ENCODE results near the gene THSD4. TPM values are rescaled to one million over a fixed set of nuclear protein-coding genes. Genes with fewer than 3 reads are reported as not detected.

Gene THSD4
- total and polyA plus RNA-seq, 9 of the 15 experiments (the other 6 are each of a cell fraction or from before 2014, with no cell fraction given) = 0.04 TPM; not detected in 5

- no peak for TF ChIP-seq DLX4 (CRISPR knock-in tag; IDR thresholded peaks at IDR 0.05)
- no peak for TF ChIP-seq AFF4 (CRISPR knock-in tag; IDR thresholded peaks at IDR 0.05)
- no peak for TF ChIP-seq ZNF239 (CRISPR knock-in tag; IDR thresholded peaks at IDR 0.05)
- no peak for TF ChIP-seq SAFB (IDR thresholded peaks at IDR 0.05; ENCODE audit: borderline replicate concordance, low read depth, low read length)
Measured at GRCh38 chr15:71571641-71572040, 456.4 kb downstream of the THSD4 start (continued).

GRCh38 chr15:71572452-71573053 lies 457.3 kb downstream of the THSD4 start:
- no peak overlapping the region for H3K4me2 ChIP-seq (ENCODE audit: insufficient read depth, low read length)
- intact Hi-C loops (cut with micrococcal nuclease) (no loop called here), in situ Hi-C loops (cut with MboI) (no loop called here)
- H3K79me2 ChIP-seq (ENCODE audit: control insufficient read depth, insufficient read depth, low read length) = no peaks in the 10 kb centered on the region
- 0% methylated on average over 5 of the region's 5 CpGs for WGBS (ENCODE audit: insufficient coverage, low coverage, missing lambda C conversion rate)
- BruUV-seq (replicated peaks) = no TSS peak
- H2AFZ ChIP-seq (ENCODE audit: low read depth, low read length) = no peak overlapping the region
- no peak for FAIRE-seq
- CTCF ChIA-PET (ENCODE audit: low intra/inter-chr PET ratio) = no interaction called here
- POLR2A ChIA-PET = no interaction called here
- no peak overlapping the region for H3K27ac ChIP-seq (ENCODE audit: extremely low read depth, low read depth, low read length)
- H3K9me3 ChIP-seq (replicated peaks; ENCODE audit: control insufficient read depth, insufficient read depth, low read depth, low read length) = no peaks in the 10 kb centered on the region
- no peak for DNase-seq (ENCODE audit: extremely low read depth in 1 of 4, low spot score in 3 of 4)
- no peak for TF ChIP-seq NFXL1 (CRISPR knock-in tag; IDR thresholded peaks at IDR 0.05)
- no peak for TF ChIP-seq CREB3 (tag; conservative IDR thresholded peaks at IDR 0.05; ENCODE audit: low read depth)
- TF ChIP-seq MAFG (tag; conservative IDR thresholded peaks at IDR 0.05) = peak; percentile 59; the same call in 1 of the 2 replicates
- no peak for TF ChIP-seq IRF2 (CRISPR knock-in tag; IDR thresholded peaks at IDR 0.05)
- TF ChIP-seq FOXA3 (CRISPR knock-in tag; conservative IDR thresholded peaks at IDR 0.05 in 1 of 2, IDR thresholded peaks at IDR 0.05 in 1 of 2) = no peak
- TF ChIP-seq C11orf30 (IDR thresholded peaks at IDR 0.05; ENCODE audit: low read depth) = peak; percentile 51
- TF ChIP-seq ZNF316 (IDR thresholded peaks at IDR 0.05) = peak; percentile 68; the same call in 1 of the 2 replicates
- no peak for TF ChIP-seq ATF1 (CRISPR knock-in tag; IDR thresholded peaks at IDR 0.05)
- TF ChIP-seq ATF1 (tag; IDR thresholded peaks at IDR 0.05) = no peak
- TF ChIP-seq KLF16 (IDR thresholded peaks at IDR 0.05) = no peak
- no peak for TF ChIP-seq STAG1 (CRISPR knock-in tag; IDR thresholded peaks at IDR 0.05; ENCODE audit: borderline replicate concordance)
- TF ChIP-seq MAFF (IDR thresholded peaks at IDR 0.05; ENCODE audit: low read length) = peak; percentile 63; the same call in 1 of the 2 replicates
- peak; percentile 70 for TF ChIP-seq MAFK (IDR thresholded peaks at IDR 0.05; ENCODE audit: low read length)
- H4K20me1 ChIP-seq (replicated peaks; ENCODE audit: control insufficient read depth, insufficient read depth, low read length) = no peaks in the 10 kb centered on the region
- no peak for ATAC-seq
- H3K27me3 ChIP-seq (ENCODE audit: control insufficient read depth in 2 of 2, insufficient read depth in 2 of 2, low read length in 2 of 2) = no peaks in the 10 kb centered on the region; a peak in 1 of 5 replicates
- H3K9ac ChIP-seq (ENCODE audit: insufficient read depth in 1 of 2, low read depth in 2 of 2, low read length in 2 of 2) = no peak overlapping the region
- H3K9me1 ChIP-seq (ENCODE audit: control insufficient read depth, insufficient read depth, low read length) = no peaks in the 10 kb centered on the region
- H3K4me1 ChIP-seq (replicated peaks in 1 of 2; ENCODE audit: control insufficient read depth in 2 of 2, insufficient read depth in 2 of 2, low read length in 2 of 2) = no peaks in the 10 kb centered on the region
- H3K36me3 ChIP-seq (ENCODE audit: control insufficient read depth, insufficient read depth, low read length) = no peaks in the 10 kb centered on the region
- no peak overlapping the region for H3K4me3 ChIP-seq
